HepG2 (cell line): ENCODE measurements around the gene HSPB9. TPM values are rescaled to one million over a fixed set of nuclear protein-coding genes. Genes with fewer than 3 reads are reported as not detected.

Experiments
- ATAC-seq: fragments of 200-7000 bp; cut with Tn5 transposase; 3 replicates; pipeline ENCODE4 v1.9.1; 2020; ENCODE audit warnings: mild to moderate bottlenecking, moderate library complexity
- BruUV-seq: library from RNA; stranded (reverse); fragments of 400-500 nt; replicated peaks from 2 replicates; lab custom pipeline; 2021; lab: Mats Ljungman, UMichigan
- CTCF ChIA-PET: fragments of 300-600 bp; formaldehyde crosslinking; extraction: SDS; loops from one replicate; lab custom pipeline; 2021; ENCODE audit warnings: low total read pairs, inconsistent platforms, low intra/inter-chr PET ratio; lab: Yijun Ruan, JAX
- POLR2A ChIA-PET: fragments of 350-600 bp; sonication (Branson Sonifier 250); formaldehyde crosslinking; loops from one replicate; lab custom pipeline; 2020; ENCODE audit warnings: antibody characterized with exemption, inconsistent platforms; lab: Yijun Ruan, JAX
- DNase-seq: peaks from one replicate; pipeline ENCODE4 v3.0.0-alpha.2; 2015; ENCODE audit warnings: low spot score
- FAIRE-seq: peaks from 3 replicates; lab custom pipeline; 2011; peaks lifted over from hg19 to GRCh38; lab: Jason Lieb, UNC
- H2AFZ ChIP-seq: one replicate; pipeline ENCODE4 v1.6.1; 2011; ENCODE audit warnings: low read length, inconsistent platforms
- H3K27ac ChIP-seq: fragments of 300-600 bp; 3 replicates; pipeline ENCODE4 v1.8.0; 2011; ENCODE audit warnings: mixed run types, mild to moderate bottlenecking, mixed read lengths, low read length, inconsistent platforms; ENCODE audit not compliant: insufficient read depth; ENCODE audit errors: extremely low read length
- H3K27me3 ChIP-seq, 2 experiments: fragments of 200-600 bp in 1 of 2; 2 replicates in 1 of 2; 3 replicates in 1 of 2; pipeline versions ENCODE4 v1.6.0 to v1.8.0; 2011; ENCODE audit warnings: low read length in 2 of 2, mild to moderate bottlenecking in 2 of 2, moderate library complexity in 2 of 2, inconsistent platforms in 1 of 2; ENCODE audit not compliant: insufficient read depth in 2 of 2, control insufficient read depth in 1 of 2
- H3K36me3 ChIP-seq, 2 experiments: fragments of 200-600 bp in 1 of 2; replicated peaks in 1 of 2; 2 replicates in 1 of 2; 3 replicates in 1 of 2; pipeline versions ENCODE4 v1.5.1 to v1.8.0; 2011; ENCODE audit warnings: low read length in 2 of 2, inconsistent platforms in 1 of 2; ENCODE audit not compliant: insufficient read depth in 2 of 2, control insufficient read depth in 1 of 2
- H3K4me1 ChIP-seq: 2 replicates; pipeline ENCODE4 v1.5.1; 2012; ENCODE audit warnings: low read length, inconsistent platforms; ENCODE audit not compliant: insufficient read depth
- H3K4me2 ChIP-seq: 2 replicates; pipeline ENCODE4 v1.6.0; 2011; ENCODE audit warnings: low read depth, low read length, inconsistent platforms
- H3K4me3 ChIP-seq, 3 experiments: fragments of 200-600 bp in 1 of 3; sonication (generic), shearing (Covaris generic) in 1 of 3; replicated peaks in 1 of 3; 2 replicates each; pipeline ENCODE4 v1.5.1; 2011 to 2016; ENCODE audit warnings: low read length in 3 of 3, inconsistent platforms in 2 of 3, low read depth in 2 of 3, mild to moderate bottlenecking in 2 of 3, control low read depth in 1 of 3, mixed read lengths in 1 of 3; ENCODE audit not compliant: insufficient read depth in 1 of 3
- H3K79me2 ChIP-seq: one replicate; pipeline ENCODE4 v1.6.1; 2011; ENCODE audit warnings: low read length, inconsistent platforms; ENCODE audit not compliant: insufficient read depth
- H3K9ac ChIP-seq: 2 replicates; pipeline ENCODE4 v1.6.0; 2011; ENCODE audit warnings: mild to moderate bottlenecking, low read depth, low read length, inconsistent platforms; ENCODE audit not compliant: insufficient read depth
- H3K9me3 ChIP-seq: 2 replicates; pipeline ENCODE4 v1.5.1; 2012; ENCODE audit warnings: mild to moderate bottlenecking, low read length
- H4K20me1 ChIP-seq: 2 replicates; pipeline ENCODE4 v1.6.0; 2011; ENCODE audit warnings: inconsistent platforms, mild to moderate bottlenecking, low read length, moderate library complexity; ENCODE audit not compliant: insufficient read depth
- BHLHE40 ChIP-seq: IDR thresholded peaks from 2 replicates; pipeline ENCODE4 v1.6.1; 2011; ENCODE audit warnings: low read length, improper control_type of control experiment
- BRCA1 ChIP-seq: sonication (generic); formaldehyde crosslinking; IDR thresholded peaks from 2 replicates; pipeline ENCODE4 v1.4.0; 2020; ENCODE audit warnings: missing genetic modification reagents
- KLF13 ChIP-seq: sonication (generic); formaldehyde crosslinking; IDR thresholded peaks from 2 replicates; pipeline ENCODE4 v1.4.0; 2020; ENCODE audit warnings: mild to moderate bottlenecking, missing genetic modification reagents
- LCORL ChIP-seq, 2 experiments: fragments of 450-650 bp in 1 of 2; sonication (generic) in 1 of 2; formaldehyde crosslinking in 1 of 2; IDR thresholded peaks; 2 replicates each; pipeline versions ENCODE4 v1.5.0 to v1.6.1; 2017 to 2020; ENCODE audit warnings: antibody characterized with exemption in 1 of 2, missing genetic modification reagents in 1 of 2
- MEF2D ChIP-seq: sonication (generic); formaldehyde crosslinking; IDR thresholded peaks from 2 replicates; pipeline ENCODE4 v1.5.1; 2020; ENCODE audit warnings: mild to moderate bottlenecking, missing genetic modification reagents
- MIXL1 ChIP-seq: IDR thresholded peaks from 2 replicates; pipeline ENCODE4 v1.6.1; 2016
- MNT ChIP-seq: fragments of 450-650 bp; IDR thresholded peaks from 2 replicates; pipeline ENCODE4 v1.6.1; 2016
- NR2F6 ChIP-seq, 2 experiments: IDR thresholded peaks; 2 replicates each; pipeline ENCODE4 v1.6.1; 2016; ENCODE audit warnings: antibody characterized with exemption in 1 of 2, mild to moderate bottlenecking in 1 of 2
- ONECUT2 ChIP-seq: sonication (generic); formaldehyde crosslinking; IDR thresholded peaks from 2 replicates; pipeline ENCODE4 v1.4.0; 2020; ENCODE audit warnings: missing genetic modification reagents
- REL ChIP-seq: sonication (generic); formaldehyde crosslinking; conservative IDR thresholded peaks from 2 replicates; pipeline ENCODE4 v1.8.0; 2022; ENCODE audit warnings: mild to moderate bottlenecking, missing genetic modification reagents, moderate library complexity
- RFX1 ChIP-seq: fragments of 450-650 bp; IDR thresholded peaks from 2 replicates; pipeline ENCODE4 v1.6.1; 2017
- RXRA ChIP-seq: sonication (generic); formaldehyde crosslinking; IDR thresholded peaks from 2 replicates; pipeline ENCODE4 v1.5.1; 2020; ENCODE audit warnings: missing genetic modification reagents
- SMAD1 ChIP-seq: sonication (generic); formaldehyde crosslinking; IDR thresholded peaks from 2 replicates; pipeline ENCODE4 v1.4.0; 2020; ENCODE audit warnings: missing genetic modification reagents, low read depth, mild to moderate bottlenecking, borderline replicate concordance
- TBX2 ChIP-seq: sonication (generic); formaldehyde crosslinking; IDR thresholded peaks from 2 replicates; pipeline ENCODE4 v1.5.0; 2020; ENCODE audit warnings: missing genetic modification reagents, mild to moderate bottlenecking, borderline replicate concordance
- USF2 ChIP-seq, 2 experiments: sonication (generic) in 1 of 2; formaldehyde crosslinking in 1 of 2; IDR thresholded peaks; 2 replicates each; pipeline versions ENCODE4 v1.5.1 to v1.6.1; 2011 to 2020; ENCODE audit warnings: borderline replicate concordance in 1 of 2, low read depth in 1 of 2, low read length in 1 of 2, mild to moderate bottlenecking in 1 of 2, missing genetic modification reagents in 1 of 2, moderate library complexity in 1 of 2
- ZFP82 ChIP-seq: sonication (generic); formaldehyde crosslinking; IDR thresholded peaks from 2 replicates; pipeline ENCODE4 v1.5.1; 2020; ENCODE audit warnings: mild to moderate bottlenecking, missing genetic modification reagents, borderline replicate concordance
- ZNF350 ChIP-seq: sonication (generic); formaldehyde crosslinking; IDR thresholded peaks from 2 replicates; pipeline ENCODE4 v1.4.0; 2020; ENCODE audit warnings: mild to moderate bottlenecking, low read depth, missing genetic modification reagents, borderline replicate concordance
- ZNF580 ChIP-seq: IDR thresholded peaks from 2 replicates; pipeline ENCODE4 v1.6.1; 2016; ENCODE audit warnings: low read depth, borderline replicate concordance
- ZNF781 ChIP-seq: sonication (generic); formaldehyde crosslinking; IDR thresholded peaks from 2 replicates; pipeline ENCODE4 v1.5.1; 2020; ENCODE audit warnings: borderline replicate concordance, mild to moderate bottlenecking, missing genetic modification reagents; ENCODE audit errors: not compliant biosample characterization
- WGBS: methylation state at CpG from one replicate; pipeline ENCODE4 v1.1.6; 2017; ENCODE audit warnings: low lambda C conversion rate; 5-methylcytosine and 5-hydroxymethylcytosine counted together
- in situ Hi-C: cut with HindIII; loops from 2 replicates; pipeline ENCODE4 v1.10.0; 2017; ENCODE audit warnings: low pct_unique_long_range_greater_than_20kb; ENCODE audit not compliant: extremely low pct_ligation_motif_present
- intact Hi-C: fragments of 100-400 bp; cut with micrococcal nuclease; formaldehyde crosslinking; loops from one replicate; pipeline ENCODE4 v1.10.0; 2022; ENCODE audit not compliant: unreplicated experiment
- polyA plus RNA-seq, 8 experiments: library from polyadenylated mRNA; depleted of rRNA in 3 of 8; stranded (reverse) in 7 of 8; unstranded in 1 of 8; fragments of >200 nt; fragmentation: Illumina TruSeq in 4 of 8; extraction: Trizol in 4 of 8; gene quantifications; 2 replicates each; pipeline versions ENCODE4 v1.2.1 to v1.2.3, GENCODE V29; 2011 to 2016; ENCODE audit warnings: low read depth in 4 of 8, missing spikeins in 1 of 8, mixed read lengths in 1 of 8; ENCODE audit not compliant: insufficient read depth in 1 of 8
- total RNA-seq, 5 experiments: library from RNA; depleted of rRNA; stranded (reverse); fragments of >200 nt; fragmentation: Illumina TruSeq; extraction: Trizol; gene quantifications; 2 replicates each; pipeline ENCODE4 v1.2.3, GENCODE V29; 2016; ENCODE audit warnings: low read depth in 1 of 5

HSPB9 gene
- total and polyA plus RNA-seq, 2 of the 13 experiments (the other 11 are each of a cell fraction or from before 2014, with no cell fraction given), result 0.05 to 0.24 TPM

- Histone ChIP-seq H3K79me2 (peaks cover 77% of the 10 kb centered on the region), H4K20me1 (peaks cover 3% of the 10 kb centered on the region), H3K9me3 (no peaks in the 10 kb centered on the region), H3K36me3 (peaks cover 3 to 47% of the 10 kb centered on the region in 2 experiments), H3K9ac (peak overlapping the region; percentile 16), H3K4me1 (peaks cover 49% of the 10 kb centered on the region), H3K27ac (peak overlapping the region; percentile 56), H2AFZ (no peak overlapping the region), H3K4me3 (no peak overlapping the region; a peak in 1 of 6 replicates), H3K4me2 (peak overlapping the region; percentile 26), H3K27me3 (no peaks in the 10 kb centered on the region)
- FAIRE-seq (peak; percentile 98), ATAC-seq (peak; percentile 95), DNase-seq (peak; percentile 91)
- in situ Hi-C loops, result no loop called here
- intact Hi-C loops, result no loop called here
- ChIA-PET CTCF (interaction anchor here (0.7 kb wide), 1 partner anchor 111 kb away, joined by 4 read pairs; no protein-coding TSS in a partner anchor), POLR2A (interaction anchor here (0.8 to 1.8 kb wide), 7 partner anchors 9 to 48 kb away, joined by 3 to 14 read pairs (median 6); partner anchors contain the start of genes DHX58, KAT2A and KCNH4)
- WGBS, result 56% methylated on average over 15 of the region's 15 CpGs
- BruUV-seq, result no TSS peak
- 0 out of 2 replicates have a peak, but pooled peaks have one; percentile 34 for TF ChIP-seq SMAD1
- TF ChIP-seq ZFP82 (CRISPR knock-in tag), result 0 out of 2 replicates have a peak, but pooled peaks have one; percentile 31
- no peak for TF ChIP-seq KLF13 (CRISPR knock-in tag)
- TF ChIP-seq ZNF781 (CRISPR knock-in tag), result peak; percentile 41
- TF ChIP-seq RXRA (CRISPR knock-in tag), result peak; percentile 67; the same call in 1 of the 2 replicates
- peak; percentile 91 for TF ChIP-seq MIXL1 (CRISPR knock-in tag)
- peak; percentile 47; the same call in 1 of the 2 replicates for TF ChIP-seq ZNF350
- no peak for TF ChIP-seq ONECUT2
- no peak for TF ChIP-seq REL (CRISPR knock-in tag)
- no peak for TF ChIP-seq RFX1
- TF ChIP-seq BHLHE40, result peak; percentile 74
- TF ChIP-seq LCORL (IDR thresholded peaks at IDR 0.05), result no peak
- peak; percentile 70 for TF ChIP-seq LCORL (CRISPR knock-in tag; IDR thresholded peaks at IDR 0.05)
- peak; percentile 88; the same call in 1 of the 2 replicates for TF ChIP-seq MEF2D
- no peak for TF ChIP-seq BRCA1 (CRISPR knock-in tag)
- no peak for TF ChIP-seq NR2F6 (IDR thresholded peaks at IDR 0.05)
- peak; percentile 70 for TF ChIP-seq NR2F6 (CRISPR knock-in tag; IDR thresholded peaks at IDR 0.05)
- 0 out of 2 replicates have a peak, but pooled peaks have one; percentile 14 for TF ChIP-seq MNT
- TF ChIP-seq TBX2 (CRISPR knock-in tag), result peak; percentile 73; the same call in 1 of the 2 replicates
- peak; percentile 57; the same call in 1 of the 2 replicates for TF ChIP-seq ZNF580 (CRISPR knock-in tag)
- TF ChIP-seq USF2 (IDR thresholded peaks at IDR 0.05; ENCODE audit: low read depth, low read length), result no peak
- TF ChIP-seq USF2 (CRISPR knock-in tag; IDR thresholded peaks at IDR 0.05; ENCODE audit: borderline replicate concordance), result no peak
Observed at GRCh38 chr17:42135664-42136653, 13.4 kb downstream of the HSPB9 start.
